SK-N-SH (cell line): Measurements from ENCODE around the gene CFAP99. TPM values are rescaled to one million over a fixed set of nuclear protein-coding genes. Genes with fewer than 3 reads are reported as not detected.

Experiments used
- CTCF ChIA-PET: fragments of 300-600, 350-600 bp; formaldehyde crosslinking; extraction: SDS; loops from one replicate; lab custom pipeline; 2021; lab: Yijun Ruan, JAX
- POLR2A ChIA-PET: fragments of 350-600 bp; sonication (Branson Sonifier 250); formaldehyde crosslinking; extraction: SDS; loops from one replicate; lab custom pipeline; 2020; ENCODE audit warnings: antibody characterized with exemption, inconsistent platforms; lab: Yijun Ruan, JAX
- DNase-seq: peaks from one replicate; pipeline ENCODE4 v3.0.0; 2012
- H2AFZ ChIP-seq: fragments of 200-600 bp; sonication (generic); 2 replicates; pipeline ENCODE4 v1.8.1; 2016; ENCODE audit warnings: antibody characterized with exemption, mild to moderate bottlenecking, low read depth
- H3F3A ChIP-seq: fragments of 200-600 bp; sonication (generic); replicated peaks from 2 replicates; pipeline ENCODE3; 2016; ENCODE audit warnings: antibody characterized with exemption, mild to moderate bottlenecking; ENCODE audit not compliant: insufficient read depth
- H3K27ac ChIP-seq, 2 experiments: fragments of 200-500 bp in 1 of 2; fragments of 200-600 bp in 1 of 2; sonication (Bioruptor generic) in 1 of 2; sonication (generic), shearing (Covaris generic) in 1 of 2; 2 replicates each; pipeline versions ENCODE4 v1.5.1 to v1.6.1; 2014 to 2016; ENCODE audit warnings: low read depth in 2 of 2, inconsistent platforms in 1 of 2, low read length in 1 of 2, mild to moderate bottlenecking in 1 of 2, mixed read lengths in 1 of 2
- H3K27me3 ChIP-seq: fragments of 200-600 bp; sonication (generic), shearing (Covaris generic); 2 replicates; pipeline ENCODE4 v1.6.1; 2016; ENCODE audit warnings: mixed run types; ENCODE audit not compliant: insufficient read depth
- H3K36me3 ChIP-seq, 2 experiments: fragments of 200-500 bp in 1 of 2; fragments of 200-600 bp in 1 of 2; sonication (Bioruptor generic) in 1 of 2; sonication (generic) in 1 of 2; replicated peaks in 1 of 2; 2 replicates each; pipeline versions ENCODE3 to v1.5.1; 2014 to 2016; ENCODE audit warnings: low read length in 1 of 2, mild to moderate bottlenecking in 1 of 2; ENCODE audit not compliant: insufficient read depth in 2 of 2, control insufficient read depth in 1 of 2
- H3K4me1 ChIP-seq, 2 experiments: fragments of 200-500 bp in 1 of 2; fragments of 200-600 bp in 1 of 2; sonication (Bioruptor generic) in 1 of 2; sonication (generic), shearing (Covaris generic) in 1 of 2; 2 replicates each; pipeline versions ENCODE4 v1.5.1 to v1.6.1; 2014 to 2016; ENCODE audit warnings: low read depth in 1 of 2, low read length in 1 of 2, mixed run types in 1 of 2; ENCODE audit not compliant: insufficient read depth in 2 of 2, control insufficient read depth in 1 of 2
- H3K4me2 ChIP-seq: fragments of 200-600 bp; sonication (generic), shearing (Covaris generic); 2 replicates; pipeline ENCODE4 v1.6.1; 2017; ENCODE audit warnings: mixed run types
- H3K4me3 ChIP-seq, 2 experiments: fragments of 200-500 bp in 1 of 2; fragments of 200-600 bp in 1 of 2; sonication (Bioruptor generic) in 1 of 2; sonication (generic), shearing (Covaris generic) in 1 of 2; 2 replicates each; pipeline versions ENCODE4 v1.5.1 to v1.8.1; 2014 to 2016; ENCODE audit warnings: low read depth in 2 of 2, inconsistent platforms in 1 of 2, low read length in 1 of 2, mild to moderate bottlenecking in 1 of 2, mixed read lengths in 1 of 2, moderate library complexity in 1 of 2
- H3K79me2 ChIP-seq: fragments of 200-600 bp; sonication (generic); 2 replicates; pipeline ENCODE4 v1.8.1; 2017; ENCODE audit warnings: mild to moderate bottlenecking; ENCODE audit not compliant: insufficient read depth
- H3K9ac ChIP-seq: fragments of 200-600 bp; sonication (generic); 2 replicates; pipeline ENCODE4 v1.6.1; 2017; ENCODE audit warnings: mixed run types
- H3K9me2 ChIP-seq: fragments of 200-600 bp; sonication (generic); 2 replicates; pipeline ENCODE4 v1.6.1; 2017; ENCODE audit warnings: mixed run types
- H3K9me3 ChIP-seq: fragments of 200-600 bp; sonication (generic); 2 replicates; pipeline ENCODE4 v1.6.1; 2017; ENCODE audit warnings: mixed run types, mild to moderate bottlenecking, moderate library complexity
- H4K20me1 ChIP-seq: fragments of 200-600 bp; sonication (generic); 2 replicates; pipeline ENCODE4 v1.6.1; 2017; ENCODE audit warnings: mild to moderate bottlenecking, mixed run types; ENCODE audit not compliant: insufficient read depth
- CTCF ChIP-seq: fragments of 200-600 bp; sonication (generic); IDR thresholded peaks from 2 replicates; pipeline ENCODE4 v1.6.1; 2017; ENCODE audit warnings: antibody characterized with exemption, mild to moderate bottlenecking, moderate library complexity
- EZH2phosphoT487 ChIP-seq: fragments of 200-600 bp; sonication (generic); IDR thresholded peaks from 2 replicates; pipeline ENCODE4 v1.6.1; 2017; ENCODE audit warnings: low read depth, mixed run types, mild to moderate bottlenecking, antibody characterized with exemption, moderate library complexity, borderline replicate concordance
- FOSL2 ChIP-seq: IDR thresholded peaks from 2 replicates; pipeline ENCODE4 v1.4.0; 2012; ENCODE audit warnings: low read depth, mild to moderate bottlenecking, moderate library complexity, borderline replicate concordance
- FOXJ3 ChIP-seq: sonication (generic); formaldehyde crosslinking; IDR thresholded peaks from 2 replicates; pipeline ENCODE4 v1.5.1; 2020; ENCODE audit warnings: mild to moderate bottlenecking, missing genetic modification reagents
- FOXM1 ChIP-seq: IDR thresholded peaks from 2 replicates; pipeline ENCODE4 v1.4.0; 2012; ENCODE audit warnings: low read depth, mild to moderate bottlenecking
- GATA2 ChIP-seq: sonication (generic); formaldehyde crosslinking; IDR thresholded peaks from 2 replicates; pipeline ENCODE4 v1.5.0; 2020; ENCODE audit warnings: mild to moderate bottlenecking, missing genetic modification reagents
- MXI1 ChIP-seq: IDR thresholded peaks from 2 replicates; pipeline ENCODE4 v1.6.1; 2012; ENCODE audit warnings: mild to moderate bottlenecking, low read depth, low read length, improper control_type of control experiment
- NRF1 ChIP-seq: IDR thresholded peaks from 2 replicates; pipeline ENCODE4 v1.6.1; 2012; ENCODE audit warnings: low read depth, mild to moderate bottlenecking, low read length
- POLR2AphosphoS5 ChIP-seq: IDR thresholded peaks from 2 replicates; pipeline ENCODE4 v1.6.1; 2012; ENCODE audit warnings: low read depth, low read length
- RAD21 ChIP-seq: IDR thresholded peaks from 2 replicates; pipeline ENCODE4 v1.6.1; 2012; ENCODE audit warnings: mild to moderate bottlenecking, low read length
- RCOR1 ChIP-seq: fragments of 150-350 bp; IDR thresholded peaks from 2 replicates; pipeline ENCODE4 v1.6.1; 2017; ENCODE audit warnings: antibody characterized with exemption, low read length
- RFX5 ChIP-seq: IDR thresholded peaks from 2 replicates; pipeline ENCODE4 v1.6.1; 2012; ENCODE audit warnings: mild to moderate bottlenecking, improper control_type of control experiment, low read length
- RXRA ChIP-seq: IDR thresholded peaks from 2 replicates; pipeline ENCODE4 v1.4.0; 2012; ENCODE audit warnings: low read depth, mild to moderate bottlenecking, borderline replicate concordance
- SIN3A ChIP-seq: IDR thresholded peaks from 2 replicates; pipeline ENCODE4 v1.6.1; 2012; ENCODE audit warnings: low read depth, mild to moderate bottlenecking, low read length, moderate library complexity, borderline replicate concordance
- SMC3 ChIP-seq: IDR thresholded peaks from 2 replicates; pipeline ENCODE4 v1.6.1; 2012; ENCODE audit warnings: low read depth, low read length, improper control_type of control experiment
- TCF12 ChIP-seq: IDR thresholded peaks from 2 replicates; pipeline ENCODE4 v1.4.0; 2012
- USF1 ChIP-seq: IDR thresholded peaks from 2 replicates; pipeline ENCODE4 v1.4.0; 2012; ENCODE audit warnings: low read depth, borderline replicate concordance
- USF2 ChIP-seq: fragments of 150-350 bp; IDR thresholded peaks from 2 replicates; pipeline ENCODE4 v1.6.1; 2017; ENCODE audit warnings: antibody characterized with exemption, low read length, low read depth, borderline replicate concordance
- ZBTB33 ChIP-seq: IDR thresholded peaks from 2 replicates; pipeline ENCODE4 v1.4.0; 2012; ENCODE audit warnings: low read depth, borderline replicate concordance
- WGBS: methylation state at CpG from one replicate; pipeline ENCODE4 v1.1.6; 2017; ENCODE audit warnings: low lambda C conversion rate; 5-methylcytosine and 5-hydroxymethylcytosine counted together
- polyA plus RNA-seq, 3 experiments: library from polyadenylated mRNA; depleted of rRNA; stranded (reverse); fragments of >200 nt; gene quantifications; 2 replicates each; pipeline ENCODE4 v1.2.3, GENCODE V29; 2012
- TF ChIP-seq, protein P1 (sequence below): IDR thresholded peaks from 2 replicates; pipeline ENCODE4; 2012
- TF ChIP-seq, protein P2 (sequence below): IDR thresholded peaks from 2 replicates; pipeline ENCODE4 v1.4.0; 2012; ENCODE audit warnings: low read depth

The CFAP99 gene
- polyA plus RNA-seq, 1 of the 3 experiments (the other 2 are of a cell fraction): 0.13 TPM

DNA sequence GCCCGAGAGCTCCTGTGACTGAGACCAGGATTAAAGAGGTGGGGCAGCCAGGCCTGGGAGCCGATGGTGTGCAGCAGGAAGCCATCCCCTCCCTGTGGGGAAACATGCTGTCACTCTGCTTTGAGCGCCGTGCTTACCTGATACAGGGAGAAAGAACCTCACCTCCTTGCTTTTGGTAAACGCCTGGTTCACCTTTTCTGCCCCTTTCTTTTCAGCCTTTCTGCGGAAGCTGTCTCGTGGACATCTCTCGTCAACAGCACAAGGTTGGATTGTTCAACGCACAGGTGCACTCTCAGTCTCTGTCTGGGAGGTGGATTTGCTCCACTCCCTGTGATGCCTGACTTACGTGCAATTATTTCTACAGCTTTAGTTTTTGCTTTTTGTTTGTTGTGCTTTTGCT, 12.3 kb upstream of the CFAP99 start (continued):
- TF ChIP-seq, protein P1, sequence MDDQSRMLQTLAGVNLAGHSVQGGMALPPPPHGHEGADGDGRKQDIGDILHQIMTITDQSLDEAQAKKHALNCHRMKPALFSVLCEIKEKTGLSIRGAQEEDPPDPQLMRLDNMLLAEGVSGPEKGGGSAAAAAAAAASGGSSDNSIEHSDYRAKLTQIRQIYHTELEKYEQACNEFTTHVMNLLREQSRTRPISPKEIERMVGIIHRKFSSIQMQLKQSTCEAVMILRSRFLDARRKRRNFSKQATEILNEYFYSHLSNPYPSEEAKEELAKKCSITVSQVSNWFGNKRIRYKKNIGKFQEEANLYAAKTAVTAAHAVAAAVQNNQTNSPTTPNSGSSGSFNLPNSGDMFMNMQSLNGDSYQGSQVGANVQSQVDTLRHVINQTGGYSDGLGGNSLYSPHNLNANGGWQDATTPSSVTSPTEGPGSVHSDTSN: no peak
- TF ChIP-seq USF2 (no peak), USF1 (no peak), POLR2AphosphoS5 (no peak), MXI1 (no peak), GATA2 (CRISPR knock-in tag) (no peak)
- TF ChIP-seq, all 33 proteins: peak for 0

GRCh38 chr4:2406920-2407319, 11.8 kb upstream of the CFAP99 start:
- H3K4me3 ChIP-seq: no peak overlapping the region
- TF ChIP-seq CTCF: no peak
- no peak for TF ChIP-seq RFX5
- no peak for TF ChIP-seq ZBTB33
- TF ChIP-seq USF2: no peak
- TF ChIP-seq RXRA: no peak
- no peak for TF ChIP-seq RAD21
- TF ChIP-seq POLR2AphosphoS5: no peak
- no peak for TF ChIP-seq SMC3
- TF ChIP-seq RCOR1: no peak
- TF ChIP-seq EZH2phosphoT487: no peak
- no peak for TF ChIP-seq FOXJ3 (CRISPR knock-in tag)
- no peak for TF ChIP-seq FOSL2
- TF ChIP-seq, protein P2, sequence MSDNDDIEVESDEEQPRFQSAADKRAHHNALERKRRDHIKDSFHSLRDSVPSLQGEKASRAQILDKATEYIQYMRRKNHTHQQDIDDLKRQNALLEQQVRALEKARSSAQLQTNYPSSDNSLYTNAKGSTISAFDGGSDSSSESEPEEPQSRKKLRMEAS: no peak
- no peak for TF ChIP-seq FOXM1
- no peak for TF ChIP-seq SIN3A
- no peak for TF ChIP-seq NRF1
- TF ChIP-seq TCF12: no peak
- TF ChIP-seq, all 33 proteins: peak for 0
- Histone ChIP-seq H3K27ac (no peak overlapping the region), H3K9me3 (no peaks in the 10 kb centered on the region), H2AFZ (no peak overlapping the region), H3K4me1 (peaks cover 0 to 15% of the 10 kb centered on the region in 2 experiments; a peak in 2 of 4 replicates), H3K4me2 (no peak overlapping the region), H3K9me2 (no peaks in the 10 kb centered on the region), H3K9ac (no peak overlapping the region), H3K36me3 (no peaks in the 10 kb centered on the region), H3K79me2 (no peaks in the 10 kb centered on the region), H4K20me1 (no peaks in the 10 kb centered on the region), H3K27me3 (no peaks in the 10 kb centered on the region), H3F3A (no peaks in the 10 kb centered on the region)
- ChIA-PET POLR2A (no interaction called here), CTCF (interaction anchor here (0.6 kb wide), 2 partner anchors 429 to 1700 kb away, joined by 3 to 4 read pairs; no protein-coding TSS in a partner anchor)
- 84% methylated on average over 7 of the region's 7 CpGs for WGBS
- no peak for DNase-seq
